ENCODE results near the gene CIDEA. TPM values are rescaled to one million over a fixed set of nuclear protein-coding genes. Genes with fewer than 3 reads are reported as not detected.
A peak's percentile ranks its signal among the peaks of the same experiment; 100 is the strongest.

Gene CIDEA
- total and polyA plus RNA-seq, 2 donors: 0.05 to 0.82 TPM

DNA sequence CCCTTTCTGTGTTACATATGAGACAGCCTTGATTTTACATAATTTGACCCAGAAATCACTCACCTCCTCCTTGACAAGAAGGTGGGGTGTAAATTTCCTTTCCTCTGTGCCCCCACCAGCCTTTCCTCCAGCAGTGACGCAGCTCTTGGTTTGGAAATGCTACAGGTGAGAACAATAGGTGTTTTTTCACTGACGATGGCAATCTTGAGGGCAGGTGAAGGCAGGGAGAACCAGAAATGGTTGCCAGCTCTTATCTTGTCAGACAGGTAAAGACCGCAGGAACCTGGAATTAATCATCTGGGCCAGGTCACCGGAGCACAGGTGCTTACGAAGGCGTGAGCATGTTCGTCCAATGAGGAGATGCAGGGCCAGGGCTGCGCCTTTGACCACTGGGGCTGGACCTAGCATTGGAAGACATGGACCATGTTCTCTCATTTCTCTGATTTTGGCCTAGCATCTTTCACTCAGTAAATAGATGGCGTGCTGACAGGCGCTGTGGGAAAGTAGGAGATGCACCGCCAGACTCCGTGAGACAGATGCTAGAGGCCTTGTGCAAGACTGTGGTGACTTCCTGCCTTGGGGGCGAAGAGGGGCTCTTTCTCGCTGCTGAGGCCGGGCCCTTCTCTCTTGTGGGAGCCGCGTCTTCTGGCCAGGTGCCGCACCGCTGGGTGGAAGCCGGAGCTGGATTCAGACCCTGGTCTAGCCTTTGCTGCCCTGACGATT lies 4.0 kb downstream of the CIDEA start:
- H3K9me3 ChIP-seq (ENCODE audit: control insufficient read depth in 2 of 2, insufficient read depth in 1 of 2, low read length in 1 of 2): peaks cover 0 to 4% of the 10 kb centered on the region in 2 donors
- peaks cover 0 to 6% of the 10 kb centered on the region in 2 donors for H3K4me1 ChIP-seq (ENCODE audit: control insufficient read depth in 2 of 2, insufficient read depth in 2 of 2, low read length in 2 of 2)
- H3K27me3 ChIP-seq (ENCODE audit: control insufficient read depth in 2 of 2, insufficient read depth in 1 of 2, low read length in 1 of 2): peaks cover 30 to 68% of the 10 kb centered on the region in 2 donors
- WGBS: 95% methylated on average over 21 of the region's 21 CpGs
- no peak overlapping the region for H3K27ac ChIP-seq (ENCODE audit: low read depth in 1 of 2, low read length in 1 of 2)
- H3K4me3 ChIP-seq (ENCODE audit: low read length in 2 of 2): no peak overlapping the region
- DNase-seq (ENCODE audit: low read depth in 6 of 9, low spot score in 9 of 9): no peak
- no peaks in the 10 kb centered on the region for H3K36me3 ChIP-seq (ENCODE audit: control insufficient read depth in 2 of 2, insufficient read depth in 2 of 2, low read length in 1 of 2)

GRCh38 chr18:12258719-12259705 lies 4.9 kb downstream of the CIDEA start:
- Histone ChIP-seq H3K9me3 (ENCODE audit: control insufficient read depth in 2 of 2, insufficient read depth in 1 of 2, low read length in 1 of 2) (peaks cover 0 to 4% of the 10 kb centered on the region in 2 donors), H3K27ac (ENCODE audit: low read depth in 1 of 2, low read length in 1 of 2) (no peak overlapping the region), H3K27me3 (ENCODE audit: control insufficient read depth in 2 of 2, insufficient read depth in 1 of 2, low read length in 1 of 2) (peaks cover 21 to 60% of the 10 kb centered on the region in 2 donors), H3K4me1 (ENCODE audit: control insufficient read depth in 2 of 2, insufficient read depth in 2 of 2, low read length in 2 of 2) (peaks cover 0 to 3% of the 10 kb centered on the region in 2 donors), H3K36me3 (ENCODE audit: control insufficient read depth in 2 of 2, insufficient read depth in 2 of 2, low read length in 1 of 2) (no peaks in the 10 kb centered on the region), H3K4me3 (ENCODE audit: low read length in 2 of 2) (no peak overlapping the region)
- no peak for DNase-seq (ENCODE audit: low read depth in 6 of 9, low spot score in 9 of 9)
- 95% methylated on average over 29 of the region's 29 CpGs for WGBS

- WGBS: 93% methylated on average over 8 of the region's 8 CpGs
- Histone ChIP-seq H3K4me3 (ENCODE audit: low read length in 2 of 2) (no peak overlapping the region), H3K4me1 (ENCODE audit: control insufficient read depth in 2 of 2, insufficient read depth in 2 of 2, low read length in 2 of 2) (no peaks in the 10 kb centered on the region), H3K27me3 (ENCODE audit: control insufficient read depth in 2 of 2, insufficient read depth in 1 of 2, low read length in 1 of 2) (peaks cover 0 to 27% of the 10 kb centered on the region in 2 donors), H3K36me3 (ENCODE audit: control insufficient read depth in 2 of 2, insufficient read depth in 2 of 2, low read length in 1 of 2) (no peaks in the 10 kb centered on the region), H3K27ac (ENCODE audit: low read depth in 1 of 2, low read length in 1 of 2) (no peak overlapping the region), H3K9me3 (ENCODE audit: control insufficient read depth in 2 of 2, insufficient read depth in 1 of 2, low read length in 1 of 2) (no peaks in the 10 kb centered on the region)
- no peak for DNase-seq (ENCODE audit: low read depth in 6 of 9, low spot score in 9 of 9)
Observed at GRCh38 chr18:12262748-12263147, 8.6 kb downstream of the CIDEA start.

- 90% methylated on average over 2 of the region's 2 CpGs for WGBS
- Histone ChIP-seq H3K36me3 (ENCODE audit: control insufficient read depth in 2 of 2, insufficient read depth in 2 of 2, low read length in 1 of 2) (no peaks in the 10 kb centered on the region), H3K9me3 (ENCODE audit: control insufficient read depth in 2 of 2, insufficient read depth in 1 of 2, low read length in 1 of 2) (no peaks in the 10 kb centered on the region), H3K27me3 (ENCODE audit: control insufficient read depth in 2 of 2, insufficient read depth in 1 of 2, low read length in 1 of 2) (peaks cover 0 to 14% of the 10 kb centered on the region in 2 donors), H3K4me1 (ENCODE audit: control insufficient read depth in 2 of 2, insufficient read depth in 2 of 2, low read length in 2 of 2) (no peaks in the 10 kb centered on the region), H3K4me3 (ENCODE audit: low read length in 2 of 2) (no peak overlapping the region), H3K27ac (ENCODE audit: low read depth in 1 of 2, low read length in 1 of 2) (no peak overlapping the region)
- no peak for DNase-seq (ENCODE audit: low read depth in 6 of 9, low spot score in 9 of 9)
Observed at GRCh38 chr18:12264864-12265263, 10.7 kb downstream of the CIDEA start.

DNA sequence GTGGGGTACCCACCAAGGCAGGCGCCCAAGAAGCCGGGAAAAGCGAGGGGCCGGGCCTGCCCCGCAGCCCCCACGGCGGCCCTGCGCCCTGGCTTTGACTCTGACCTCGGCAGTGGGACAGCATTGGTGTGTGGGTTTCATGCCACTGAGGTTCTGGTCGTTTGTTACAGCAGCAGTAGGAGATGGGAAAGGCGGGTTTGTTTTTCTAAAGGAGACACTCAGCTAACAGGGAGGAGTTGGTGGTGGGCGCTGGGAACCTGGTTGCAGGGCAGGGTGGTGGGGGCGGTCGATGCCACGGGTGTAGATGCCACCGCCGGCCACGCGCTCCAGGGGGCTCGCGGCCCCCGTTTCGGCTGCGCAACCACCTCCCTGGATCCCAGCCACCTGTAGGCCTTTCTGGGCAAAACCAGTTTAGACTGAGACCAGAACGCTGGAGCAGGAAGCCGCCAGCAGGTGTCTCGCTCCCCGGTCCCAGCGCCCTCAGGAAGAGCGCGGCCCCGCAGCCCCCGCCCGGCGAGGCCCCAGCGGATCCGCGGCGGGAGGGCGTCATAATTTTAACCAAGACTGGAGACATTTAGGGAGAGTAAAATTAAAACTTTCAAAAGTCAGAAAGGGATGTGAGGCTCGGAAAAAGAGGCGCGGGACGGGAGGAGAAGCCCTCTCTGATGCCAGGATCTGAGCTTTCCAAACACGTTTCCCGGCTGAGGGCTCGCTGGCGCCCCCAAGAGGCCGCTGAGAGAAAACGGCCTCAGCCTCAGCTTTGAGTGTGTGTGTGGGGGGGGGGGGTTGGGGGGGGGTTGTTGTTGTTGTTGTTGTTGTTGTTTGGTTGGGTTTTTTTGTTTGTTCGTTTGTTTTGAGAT lies 17.4 kb downstream of the CIDEA start:
- no peaks in the 10 kb centered on the region for H3K9me3 ChIP-seq (ENCODE audit: control insufficient read depth in 2 of 2, insufficient read depth in 1 of 2, low read length in 1 of 2)
- H3K27me3 ChIP-seq (ENCODE audit: control insufficient read depth in 2 of 2, insufficient read depth in 1 of 2, low read length in 1 of 2): no peaks in the 10 kb centered on the region
- peak; percentile 49 to 88 (median 66) for DNase-seq (ENCODE audit: low read depth in 6 of 9, low spot score in 9 of 9)
- WGBS: 20% methylated on average over 51 of the region's 51 CpGs
- no peak overlapping the region for H3K27ac ChIP-seq (ENCODE audit: low read depth in 1 of 2, low read length in 1 of 2)
- H3K36me3 ChIP-seq (ENCODE audit: control insufficient read depth in 2 of 2, insufficient read depth in 2 of 2, low read length in 1 of 2): no peaks in the 10 kb centered on the region
- H3K4me1 ChIP-seq (ENCODE audit: control insufficient read depth in 2 of 2, insufficient read depth in 2 of 2, low read length in 2 of 2): peaks cover 0 to 4% of the 10 kb centered on the region in 2 donors
- peak overlapping the region; percentile 41 to 51 for H3K4me3 ChIP-seq (ENCODE audit: low read length in 2 of 2)

DNA sequence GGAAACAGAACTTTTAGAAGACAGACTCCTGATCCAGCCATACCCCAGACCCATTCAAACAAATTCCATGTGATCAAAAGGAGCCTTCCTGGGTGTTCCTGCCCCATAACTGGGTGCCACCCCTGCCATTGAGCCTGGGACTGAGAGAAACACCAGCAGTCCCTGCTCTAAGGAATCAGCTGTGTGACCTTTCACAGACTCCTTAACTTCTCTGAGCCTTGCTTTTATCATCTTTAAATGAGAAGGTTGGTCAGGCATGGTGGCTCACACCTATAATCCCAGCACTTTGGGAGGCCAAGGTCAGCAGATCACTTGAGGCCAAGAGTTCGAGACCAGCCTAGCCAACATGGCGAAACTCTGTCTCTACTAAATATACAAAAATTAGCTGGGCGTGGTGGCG lies 20.6 kb downstream of the CIDEA start:
- H3K9me3 ChIP-seq (ENCODE audit: control insufficient read depth in 2 of 2, insufficient read depth in 1 of 2, low read length in 1 of 2): peaks cover 0 to 4% of the 10 kb centered on the region in 2 donors
- DNase-seq (ENCODE audit: low read depth in 6 of 9, low spot score in 9 of 9): no peak
- H3K27ac ChIP-seq (ENCODE audit: low read depth in 1 of 2, low read length in 1 of 2): no peak overlapping the region
- over 99% methylated on average over 4 of the region's 4 CpGs for WGBS
- H3K4me3 ChIP-seq (ENCODE audit: low read length in 2 of 2): no peak overlapping the region
- H3K4me1 ChIP-seq (ENCODE audit: control insufficient read depth in 2 of 2, insufficient read depth in 2 of 2, low read length in 2 of 2): peaks cover 0 to 12% of the 10 kb centered on the region in 2 donors
- H3K36me3 ChIP-seq (ENCODE audit: control insufficient read depth in 2 of 2, insufficient read depth in 2 of 2, low read length in 1 of 2): no peaks in the 10 kb centered on the region
- no peaks in the 10 kb centered on the region for H3K27me3 ChIP-seq (ENCODE audit: control insufficient read depth in 2 of 2, insufficient read depth in 1 of 2, low read length in 1 of 2)

DNA sequence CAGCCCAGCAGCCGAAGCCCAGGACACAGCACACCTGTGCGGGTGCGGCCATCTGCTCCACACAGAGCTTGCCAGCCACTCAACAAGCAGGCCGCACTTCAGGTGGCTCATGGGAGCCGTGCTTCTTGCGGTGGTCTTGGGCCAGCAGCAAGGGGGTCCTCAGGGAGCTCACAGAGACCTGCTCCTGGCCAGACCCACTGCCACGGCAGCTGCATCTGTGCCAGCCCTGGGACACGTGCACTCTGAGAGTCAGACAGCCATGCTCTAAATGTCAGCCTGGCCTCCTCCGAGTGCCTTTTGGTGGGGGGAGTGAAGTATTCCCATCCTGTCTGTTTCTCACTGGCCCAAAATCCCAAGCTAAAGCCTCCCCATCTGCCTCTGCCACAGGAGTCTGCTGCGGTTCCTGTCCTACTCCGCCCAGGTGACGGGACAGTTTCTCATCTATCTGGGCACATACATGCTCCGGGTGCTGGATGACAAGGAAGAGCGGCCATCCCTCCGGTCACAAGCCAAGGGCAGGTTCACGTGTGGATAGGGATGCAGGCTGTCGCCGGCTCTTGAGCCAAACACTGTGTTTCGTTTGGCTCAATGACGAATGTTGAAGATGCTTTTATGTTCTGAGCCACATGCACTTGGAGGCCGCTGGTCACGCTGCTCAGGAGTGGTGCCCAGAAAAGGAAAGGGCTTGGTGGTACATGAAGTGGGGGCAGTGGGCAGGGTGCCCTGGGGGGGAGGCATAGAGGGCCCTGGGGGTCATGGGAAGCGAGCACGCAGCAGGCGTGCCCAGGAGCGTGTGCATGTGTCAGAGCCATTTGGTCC lies 22.8 kb downstream of the CIDEA start:
- Histone ChIP-seq H3K27me3 (ENCODE audit: control insufficient read depth in 2 of 2, insufficient read depth in 1 of 2, low read length in 1 of 2) (no peaks in the 10 kb centered on the region), H3K9me3 (ENCODE audit: control insufficient read depth in 2 of 2, insufficient read depth in 1 of 2, low read length in 1 of 2) (peaks cover 0 to 4% of the 10 kb centered on the region in 2 donors), H3K27ac (ENCODE audit: low read depth in 1 of 2, low read length in 1 of 2) (no peak overlapping the region), H3K4me1 (ENCODE audit: control insufficient read depth in 2 of 2, insufficient read depth in 2 of 2, low read length in 2 of 2) (peaks cover 0 to 8% of the 10 kb centered on the region in 2 donors), H3K36me3 (ENCODE audit: control insufficient read depth in 2 of 2, insufficient read depth in 2 of 2, low read length in 1 of 2) (no peaks in the 10 kb centered on the region), H3K4me3 (ENCODE audit: low read length in 2 of 2) (no peak overlapping the region)
- whole genome bisulfite sequencing: 98% methylated on average over 26 of the region's 26 CpGs
- no peak for DNase-seq (ENCODE audit: low read depth in 6 of 9, low spot score in 9 of 9)

- H3K27ac ChIP-seq (ENCODE audit: low read depth in 1 of 2, low read length in 1 of 2): peak overlapping the region in 1 of 2 donors; percentile 72
- no peak overlapping the region for H3K4me3 ChIP-seq (ENCODE audit: low read length in 2 of 2)
- H3K4me1 ChIP-seq (ENCODE audit: control insufficient read depth in 2 of 2, insufficient read depth in 2 of 2, low read length in 2 of 2): peaks cover 0 to 8% of the 10 kb centered on the region in 2 donors
- WGBS: 77% methylated on average over 7 of the region's 7 CpGs
- DNase-seq (ENCODE audit: low read depth in 6 of 9, low spot score in 9 of 9): no peak
- peaks cover 0 to 8% of the 10 kb centered on the region in 2 donors for H3K27me3 ChIP-seq (ENCODE audit: control insufficient read depth in 2 of 2, insufficient read depth in 1 of 2, low read length in 1 of 2)
- H3K9me3 ChIP-seq (ENCODE audit: control insufficient read depth in 2 of 2, insufficient read depth in 1 of 2, low read length in 1 of 2): peaks cover 0 to 4% of the 10 kb centered on the region in 2 donors
- H3K36me3 ChIP-seq (ENCODE audit: control insufficient read depth in 2 of 2, insufficient read depth in 2 of 2, low read length in 1 of 2): no peaks in the 10 kb centered on the region
Observed at GRCh38 chr18:12278215-12278671, 24.1 kb downstream of the CIDEA start.

Measured in thymus (tissue), 11 donors.